ENCODE measurements around the gene TKFC. TPM values are rescaled to one million over a fixed set of nuclear protein-coding genes. Genes with fewer than 3 reads are reported as not detected.

TKFC gene
- total RNA-seq, 1 donor from 2014 or later = 7.3 TPM

- no peak for DNase-seq (ENCODE audit: low spot score in 2 of 2)
- no peak overlapping the region for H3K4me3 ChIP-seq
- H3K4me1 ChIP-seq = no peaks in the 10 kb centered on the region
- H3K27ac ChIP-seq = no peak overlapping the region
- H3K27me3 ChIP-seq = no peaks in the 10 kb centered on the region
- H3K36me3 ChIP-seq = peaks cover 9 to 22% of the 10 kb centered on the region in 2 donors
- no peak for TF ChIP-seq CTCF (IDR thresholded peaks at IDR 0.05)
- intact Hi-C loops (cut with DNase I) = no loop called here
- no peaks in the 10 kb centered on the region for H3K9me3 ChIP-seq
These were observed 8.7 kb downstream of the TKFC start for GRCh38 chr11:61341706-61342105.

GRCh38 chr11:61342207-61342803, 9.3 kb downstream of the TKFC start:
- Histone ChIP-seq H3K4me3 (no peak overlapping the region), H3K27ac (no peak overlapping the region), H3K9me3 (no peaks in the 10 kb centered on the region), H3K27me3 (no peaks in the 10 kb centered on the region), H3K4me1 (no peaks in the 10 kb centered on the region), H3K36me3 (peaks cover 9 to 22% of the 10 kb centered on the region in 2 donors)
- TF ChIP-seq CTCF (IDR thresholded peaks at IDR 0.05) = no peak
- no peak for DNase-seq (ENCODE audit: low spot score in 2 of 2)
- intact Hi-C loops (cut with DNase I) = no loop called here

GRCh38 chr11:61343792-61344745, 11.0 kb downstream of the TKFC start:
- Histone ChIP-seq H3K27ac (no peak overlapping the region), H3K4me3 (no peak overlapping the region), H3K9me3 (no peaks in the 10 kb centered on the region), H3K36me3 (peaks cover 12 to 28% of the 10 kb centered on the region in 2 donors), H3K27me3 (no peaks in the 10 kb centered on the region), H3K4me1 (no peaks in the 10 kb centered on the region)
- TF ChIP-seq CTCF (IDR thresholded peaks at IDR 0.05) = no peak
- intact Hi-C loops (cut with DNase I) = no loop called here
- no peak for DNase-seq (ENCODE audit: low spot score in 2 of 2)

GRCh38 chr11:61345170-61345610, 12.2 kb downstream of the TKFC start:
- H3K36me3 ChIP-seq = peaks cover 22 to 39% of the 10 kb centered on the region in 2 donors
- no peak overlapping the region for H3K27ac ChIP-seq
- TF ChIP-seq CTCF (IDR thresholded peaks at IDR 0.05) = no peak
- H3K4me3 ChIP-seq = no peak overlapping the region
- H3K27me3 ChIP-seq = no peaks in the 10 kb centered on the region
- no peaks in the 10 kb centered on the region for H3K9me3 ChIP-seq
- intact Hi-C loops (cut with DNase I) = no loop called here
- no peak for DNase-seq (ENCODE audit: low spot score in 2 of 2)
- no peaks in the 10 kb centered on the region for H3K4me1 ChIP-seq

- H3K27me3 ChIP-seq = no peaks in the 10 kb centered on the region
- DNase-seq (ENCODE audit: low spot score in 2 of 2) = no peak
- H3K27ac ChIP-seq = no peak overlapping the region
- intact Hi-C loops (cut with DNase I) = no loop called here
- peaks cover 30 to 48% of the 10 kb centered on the region in 2 donors for H3K36me3 ChIP-seq
- no peaks in the 10 kb centered on the region for H3K9me3 ChIP-seq
- no peaks in the 10 kb centered on the region for H3K4me1 ChIP-seq
- TF ChIP-seq CTCF (IDR thresholded peaks at IDR 0.05) = no peak
- no peak overlapping the region for H3K4me3 ChIP-seq
These were observed 13.2 kb downstream of the TKFC start for GRCh38 chr11:61345954-61346843.
